Body of pancreas (tissue), 4 donors: ENCODE measurements around the gene ELOVL6.

Experiments
- CTCF ChIP-seq, 7 experiments: fragments of 450-650 bp in 4 of 7; fragments of 200-600 bp in 3 of 7; sonication (generic) in 3 of 7; IDR thresholded peaks; one replicate each; pipeline ENCODE4 v1.5.1; 2016 to 2019; ENCODE audit warnings: antibody characterized with exemption in 7 of 7
- POLR2A ChIP-seq, 3 donors: fragments of 450-650 bp; IDR thresholded peaks; one replicate each; pipeline ENCODE4 v1.6.1; 2016; ENCODE audit warnings: antibody characterized with exemption in 3 of 3, mild to moderate bottlenecking in 2 of 3

- TF ChIP-seq CTCF (IDR thresholded peaks at IDR 0.05) (no peak), POLR2A (IDR thresholded peaks at IDR 0.05) (no peak)
Observed at GRCh38 chr4:110064295-110064694, 134.1 kb downstream of the ELOVL6 start.
